HEK293 (cell line): Measurements from ENCODE around the gene NEU1.
A peak's percentile ranks its signal among the peaks of the same experiment; 100 is the strongest.
"Not testable (repeated sequence)": the region's sequence is repeated elsewhere in the genome, so short reads cannot be mapped to it uniquely, and the experiment has no call there.

ENCODE experiments used
- CTCF ChIA-PET: fragments of 350-600 bp; formaldehyde crosslinking; extraction: SDS; loops from one replicate; lab custom pipeline; 2021; ENCODE audit warnings: antibody characterized with exemption; lab: Yijun Ruan, JAX
- POLR2A ChIA-PET: fragments of 300-600 bp; formaldehyde crosslinking; extraction: SDS; loops from one replicate; lab custom pipeline; 2020; ENCODE audit warnings: antibody characterized with exemption, inconsistent platforms; lab: Yijun Ruan, JAX
- H3K27ac ChIP-seq: fragments of 200-500 bp; sonication (Bioruptor generic); 2 replicates; pipeline ENCODE4 v1.5.1; 2014; ENCODE audit warnings: low read depth, low read length, control low read depth, inconsistent platforms; ENCODE audit errors: extremely low read depth
- H3K36me3 ChIP-seq, 2 experiments: fragments of 200-500 bp in 1 of 2; sonication (Bioruptor generic) in 1 of 2; 1 replicate in 1 of 2; 2 replicates in 1 of 2; pipeline ENCODE4 v1.5.1; 2014 to 2017; ENCODE audit warnings: inconsistent platforms in 2 of 2, low read length in 2 of 2; ENCODE audit not compliant: control insufficient read depth in 2 of 2, insufficient read depth in 1 of 2
- H3K4me1 ChIP-seq: fragments of 200-500 bp; sonication (Bioruptor generic); 2 replicates; pipeline ENCODE4 v1.5.1; 2014; ENCODE audit warnings: mild to moderate bottlenecking, low read length, inconsistent platforms; ENCODE audit not compliant: control insufficient read depth, insufficient read depth
- H3K4me3 ChIP-seq: 2 replicates; pipeline ENCODE4 v1.5.1; 2011; ENCODE audit warnings: low read depth, mild to moderate bottlenecking, control low read depth, low read length, moderate library complexity
- H3K9me3 ChIP-seq: fragments of 200-500 bp; sonication (Bioruptor generic); 2 replicates; pipeline ENCODE4 v1.5.1; 2014; ENCODE audit warnings: low read depth, low read length, inconsistent platforms; ENCODE audit not compliant: control insufficient read depth, insufficient read depth
- GLI2 ChIP-seq: fragments of 450-650 bp; formaldehyde crosslinking; IDR thresholded peaks from 2 replicates; pipeline ENCODE4; 2017; ENCODE audit warnings: missing biosample characterization, missing genetic modification characterization, low read depth, borderline replicate concordance
- HOXC10 ChIP-seq: sonication (generic); formaldehyde crosslinking; IDR thresholded peaks from 2 replicates; pipeline ENCODE4 v1.8.1; 2023; ENCODE audit warnings: mild to moderate bottlenecking, missing genetic modification reagents
- KLF1 ChIP-seq: fragments of 450-650 bp; formaldehyde crosslinking; IDR thresholded peaks from 2 replicates; pipeline ENCODE4 v1.5.1; 2016; ENCODE audit warnings: missing biosample characterization, missing genetic modification characterization
- OSR2 ChIP-seq: fragments of 450-650 bp; formaldehyde crosslinking; IDR thresholded peaks from 2 replicates; pipeline ENCODE4 v1.5.1; 2016; ENCODE audit warnings: missing biosample characterization, missing genetic modification characterization
- OVOL3 ChIP-seq: fragments of 450-650 bp; formaldehyde crosslinking; IDR thresholded peaks from 2 replicates; pipeline ENCODE4 v1.5.1; 2016; ENCODE audit warnings: missing biosample characterization, missing genetic modification characterization
- SCRT1 ChIP-seq: fragments of 450-650 bp; formaldehyde crosslinking; IDR thresholded peaks from 2 replicates; pipeline ENCODE4 v1.5.1; 2016; ENCODE audit warnings: missing biosample characterization, missing genetic modification characterization, borderline replicate concordance
- ZIC2 ChIP-seq: fragments of 450-650 bp; formaldehyde crosslinking; IDR thresholded peaks from 2 replicates; pipeline ENCODE4 v1.5.1; 2016; ENCODE audit warnings: missing biosample characterization, missing genetic modification characterization
- ZNF121 ChIP-seq: fragments of 450-650 bp; formaldehyde crosslinking; IDR thresholded peaks from 2 replicates; pipeline ENCODE4 v1.5.1; 2016; ENCODE audit warnings: missing biosample characterization, missing genetic modification characterization
- ZNF132 ChIP-seq: fragments of 450-650 bp; formaldehyde crosslinking; IDR thresholded peaks from 2 replicates; pipeline ENCODE4 v1.5.1; 2017; ENCODE audit warnings: missing biosample characterization, missing genetic modification characterization, borderline replicate concordance
- ZNF138 ChIP-seq: fragments of 450-650 bp; formaldehyde crosslinking; IDR thresholded peaks from 2 replicates; pipeline ENCODE4 v1.5.1; 2016; ENCODE audit warnings: missing biosample characterization, missing genetic modification characterization, borderline replicate concordance
- ZNF37A ChIP-seq: fragments of 450-650 bp; IDR thresholded peaks from 2 replicates; pipeline ENCODE4 v1.5.1; 2018; ENCODE audit warnings: missing biosample characterization, missing genetic modification characterization
- ZNF416 ChIP-seq: fragments of 450-650 bp; formaldehyde crosslinking; IDR thresholded peaks from 2 replicates; pipeline ENCODE4 v1.5.1; 2016; ENCODE audit warnings: missing biosample characterization, missing genetic modification characterization
- ZNF501 ChIP-seq: fragments of 450-650 bp; formaldehyde crosslinking; IDR thresholded peaks from 2 replicates; pipeline ENCODE4 v1.5.1; 2016; ENCODE audit warnings: missing biosample characterization, missing genetic modification characterization
- ZNF514 ChIP-seq: fragments of 450-650 bp; formaldehyde crosslinking; IDR thresholded peaks from 2 replicates; pipeline ENCODE4 v1.5.1; 2016; ENCODE audit warnings: missing biosample characterization, missing genetic modification characterization
- ZNF558 ChIP-seq: fragments of 450-650 bp; formaldehyde crosslinking; IDR thresholded peaks from 2 replicates; pipeline ENCODE4 v1.5.1; 2016; ENCODE audit warnings: missing biosample characterization, missing genetic modification characterization
- ZNF76 ChIP-seq: fragments of 450-650 bp; formaldehyde crosslinking; IDR thresholded peaks from 2 replicates; pipeline ENCODE4; 2016; ENCODE audit warnings: low read depth, missing biosample characterization, missing genetic modification characterization, borderline replicate concordance
- ZNF776 ChIP-seq: fragments of 450-650 bp; formaldehyde crosslinking; IDR thresholded peaks from 2 replicates; pipeline ENCODE4 v1.5.0; 2017; ENCODE audit warnings: missing biosample characterization, missing genetic modification characterization, borderline replicate concordance
- TF ChIP-seq, protein P1 (sequence below): fragments of 450-650 bp; formaldehyde crosslinking; IDR thresholded peaks from 2 replicates; pipeline ENCODE4 v1.5.1; 2016; ENCODE audit warnings: missing biosample characterization, missing genetic modification characterization, borderline replicate concordance
- TF ChIP-seq, protein P2 (sequence below): fragments of 450-650 bp; formaldehyde crosslinking; IDR thresholded peaks from 2 replicates; pipeline ENCODE4 v1.5.1; 2016; ENCODE audit warnings: missing biosample characterization, missing genetic modification characterization
- TF ChIP-seq, protein P3 (sequence below): fragments of 450-650 bp; formaldehyde crosslinking; IDR thresholded peaks from 2 replicates; pipeline ENCODE4 v1.5.1; 2016; ENCODE audit warnings: missing biosample characterization, missing genetic modification characterization

The NEU1 gene

DNA sequence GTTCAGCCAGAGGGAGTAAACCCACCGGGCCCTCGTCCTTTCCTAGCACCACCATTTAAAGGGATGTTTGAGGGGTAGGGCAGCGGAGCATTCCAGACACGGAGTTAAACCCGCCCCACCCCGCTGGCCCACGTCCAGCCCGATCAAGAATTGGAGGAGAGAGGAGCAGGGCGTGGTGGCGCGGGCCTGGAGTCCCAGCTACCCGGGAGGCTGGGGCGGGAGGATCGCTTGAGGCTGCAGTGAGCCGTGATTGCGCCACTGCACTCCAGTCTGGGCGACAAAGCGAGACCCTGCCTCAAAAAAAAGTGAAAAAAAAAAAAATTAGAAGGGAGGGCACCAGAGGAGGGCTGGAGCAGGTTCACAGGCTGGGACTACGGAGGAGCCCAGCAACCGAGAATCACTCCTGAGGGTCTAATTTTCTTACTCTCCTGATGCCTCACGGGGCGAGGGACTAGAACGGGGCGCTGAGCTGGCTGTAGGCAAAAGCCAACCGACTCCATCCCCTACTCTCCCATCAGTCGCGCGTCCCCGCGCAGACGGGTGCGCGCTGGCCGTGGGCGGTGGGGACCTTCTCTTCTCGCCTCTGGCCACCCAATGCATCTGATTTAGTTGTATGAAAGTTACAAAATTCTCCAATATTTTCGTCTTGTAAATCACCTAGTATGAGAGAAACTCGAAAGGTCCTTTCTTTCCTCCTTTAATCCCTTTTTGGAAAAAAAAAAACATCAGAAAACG is 41.2 kb downstream of the NEU1 start (continued):
- TF ChIP-seq, protein P1, sequence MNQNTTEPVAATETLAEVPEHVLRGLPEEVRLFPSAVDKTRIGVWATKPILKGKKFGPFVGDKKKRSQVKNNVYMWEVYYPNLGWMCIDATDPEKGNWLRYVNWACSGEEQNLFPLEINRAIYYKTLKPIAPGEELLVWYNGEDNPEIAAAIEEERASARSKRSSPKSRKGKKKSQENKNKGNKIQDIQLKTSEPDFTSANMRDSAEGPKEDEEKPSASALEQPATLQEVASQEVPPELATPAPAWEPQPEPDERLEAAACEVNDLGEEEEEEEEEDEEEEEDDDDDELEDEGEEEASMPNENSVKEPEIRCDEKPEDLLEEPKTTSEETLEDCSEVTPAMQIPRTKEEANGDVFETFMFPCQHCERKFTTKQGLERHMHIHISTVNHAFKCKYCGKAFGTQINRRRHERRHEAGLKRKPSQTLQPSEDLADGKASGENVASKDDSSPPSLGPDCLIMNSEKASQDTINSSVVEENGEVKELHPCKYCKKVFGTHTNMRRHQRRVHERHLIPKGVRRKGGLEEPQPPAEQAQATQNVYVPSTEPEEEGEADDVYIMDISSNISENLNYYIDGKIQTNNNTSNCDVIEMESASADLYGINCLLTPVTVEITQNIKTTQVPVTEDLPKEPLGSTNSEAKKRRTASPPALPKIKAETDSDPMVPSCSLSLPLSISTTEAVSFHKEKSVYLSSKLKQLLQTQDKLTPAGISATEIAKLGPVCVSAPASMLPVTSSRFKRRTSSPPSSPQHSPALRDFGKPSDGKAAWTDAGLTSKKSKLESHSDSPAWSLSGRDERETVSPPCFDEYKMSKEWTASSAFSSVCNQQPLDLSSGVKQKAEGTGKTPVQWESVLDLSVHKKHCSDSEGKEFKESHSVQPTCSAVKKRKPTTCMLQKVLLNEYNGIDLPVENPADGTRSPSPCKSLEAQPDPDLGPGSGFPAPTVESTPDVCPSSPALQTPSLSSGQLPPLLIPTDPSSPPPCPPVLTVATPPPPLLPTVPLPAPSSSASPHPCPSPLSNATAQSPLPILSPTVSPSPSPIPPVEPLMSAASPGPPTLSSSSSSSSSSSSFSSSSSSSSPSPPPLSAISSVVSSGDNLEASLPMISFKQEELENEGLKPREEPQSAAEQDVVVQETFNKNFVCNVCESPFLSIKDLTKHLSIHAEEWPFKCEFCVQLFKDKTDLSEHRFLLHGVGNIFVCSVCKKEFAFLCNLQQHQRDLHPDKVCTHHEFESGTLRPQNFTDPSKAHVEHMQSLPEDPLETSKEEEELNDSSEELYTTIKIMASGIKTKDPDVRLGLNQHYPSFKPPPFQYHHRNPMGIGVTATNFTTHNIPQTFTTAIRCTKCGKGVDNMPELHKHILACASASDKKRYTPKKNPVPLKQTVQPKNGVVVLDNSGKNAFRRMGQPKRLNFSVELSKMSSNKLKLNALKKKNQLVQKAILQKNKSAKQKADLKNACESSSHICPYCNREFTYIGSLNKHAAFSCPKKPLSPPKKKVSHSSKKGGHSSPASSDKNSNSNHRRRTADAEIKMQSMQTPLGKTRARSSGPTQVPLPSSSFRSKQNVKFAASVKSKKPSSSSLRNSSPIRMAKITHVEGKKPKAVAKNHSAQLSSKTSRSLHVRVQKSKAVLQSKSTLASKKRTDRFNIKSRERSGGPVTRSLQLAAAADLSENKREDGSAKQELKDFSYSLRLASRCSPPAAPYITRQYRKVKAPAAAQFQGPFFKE (tag by site-specific recombination), result no peak
- no peak for TF ChIP-seq ZNF558 (tag by site-specific recombination)
- 0 out of 2 replicates have a peak, but pooled peaks have one; percentile 63 for TF ChIP-seq HOXC10
- no peak for TF ChIP-seq SCRT1 (tag by site-specific recombination)
- TF ChIP-seq ZNF416 (tag by site-specific recombination), result no peak
- TF ChIP-seq ZNF138, result no peak
- TF ChIP-seq ZNF76 (tag by site-specific recombination), result no peak
- no peak for TF ChIP-seq ZNF514 (tag by site-specific recombination)
- TF ChIP-seq ZNF501 (tag by site-specific recombination), result no peak
- no peak for TF ChIP-seq ZIC2 (tag by site-specific recombination)
- TF ChIP-seq OVOL3 (tag by site-specific recombination), result no peak
- TF ChIP-seq, all 188 proteins: peak for 5

DNA sequence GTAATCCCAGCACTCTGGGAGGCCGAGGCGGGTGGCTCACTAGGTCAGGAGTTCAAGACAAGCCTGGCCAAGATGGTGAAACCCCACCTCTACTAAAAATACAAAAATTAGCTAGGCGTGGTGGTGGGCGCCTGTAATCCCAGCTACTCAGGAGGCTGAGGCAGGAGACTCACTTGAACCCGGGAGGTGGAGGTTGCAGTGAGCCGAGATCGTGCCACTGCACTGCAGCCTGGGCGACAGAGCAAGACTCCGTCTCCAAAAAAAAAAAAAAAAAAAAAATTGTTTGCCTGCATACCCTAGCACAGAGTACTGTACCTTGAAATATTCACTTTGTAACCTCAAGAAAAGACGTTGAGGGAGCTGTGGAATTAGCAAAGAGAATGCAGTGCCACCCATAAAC is 42.2 kb downstream of the NEU1 start:
- H3K9me3 ChIP-seq, H3K4me3 ChIP-seq, H3K27ac ChIP-seq, H3K4me1 ChIP-seq: not testable (repeated sequence)
- ChIA-PET CTCF (interaction anchor here (0.7 to 1.4 kb wide), 4 partner anchors 14 to 139 kb away, joined by 3 to 4 read pairs (median 3); partner anchors contain the start of genes LSM2, LY6G5C and VARS1), POLR2A (interaction anchor here (0.5 to 1.5 kb wide), 6 partner anchors 14 to 130 kb away, joined by 3 to 7 read pairs (median 4); partner anchors contain the start of genes LSM2 and NEU1)
- peaks cover 0 to 25% of the 10 kb centered on the region in 2 experiments; a peak in 1 of 3 replicates for H3K36me3 ChIP-seq
- TF ChIP-seq KLF1 (tag by site-specific recombination), result peak; percentile 9; the same call in 1 of the 2 replicates
- TF ChIP-seq, protein P2, sequence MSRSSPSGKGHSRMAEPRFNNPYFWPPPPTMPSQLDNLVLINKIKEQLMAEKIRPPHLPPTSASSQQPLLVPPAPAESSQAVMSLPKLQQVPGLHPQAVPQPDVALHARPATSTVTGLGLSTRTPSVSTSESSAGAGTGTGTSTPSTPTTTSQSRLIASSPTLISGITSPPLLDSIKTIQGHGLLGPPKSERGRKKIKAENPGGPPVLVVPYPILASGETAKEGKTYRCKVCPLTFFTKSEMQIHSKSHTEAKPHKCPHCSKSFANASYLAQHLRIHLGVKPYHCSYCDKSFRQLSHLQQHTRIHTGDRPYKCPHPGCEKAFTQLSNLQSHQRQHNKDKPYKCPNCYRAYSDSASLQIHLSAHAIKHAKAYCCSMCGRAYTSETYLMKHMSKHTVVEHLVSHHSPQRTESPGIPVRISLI (tag by site-specific recombination), result peak; percentile 57; the same call in 1 of the 2 replicates

DNA sequence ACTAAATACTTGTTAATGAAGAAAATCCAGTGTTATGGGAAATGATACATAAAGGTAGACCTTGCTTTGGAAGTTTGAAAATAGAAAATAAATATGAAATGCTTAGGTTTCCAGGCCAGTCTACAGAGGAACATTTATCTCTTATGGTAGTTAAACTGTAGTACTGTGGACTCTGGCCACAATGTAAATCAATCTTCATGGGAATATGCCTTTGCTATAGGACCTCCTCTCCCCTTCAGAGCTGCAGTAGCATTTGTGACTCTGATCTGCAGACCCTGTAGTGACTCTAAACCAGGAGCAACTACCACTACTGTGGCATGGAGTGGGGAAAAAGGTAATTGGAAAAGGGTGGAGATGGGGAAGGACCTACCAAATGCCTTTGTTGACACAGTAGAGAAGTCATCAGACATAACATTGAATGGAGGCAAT is 42.7 kb downstream of the NEU1 start:
- no peak overlapping the region; the same call in 1 of the 2 replicates for H3K27ac ChIP-seq
- H3K36me3 ChIP-seq, result peaks cover 0 to 25% of the 10 kb centered on the region in 2 experiments; a peak in 1 of 3 replicates
- ChIA-PET POLR2A (interaction anchor here (0.5 to 1.5 kb wide), 7 partner anchors 10 to 146 kb away, joined by 3 to 7 read pairs (median 4); partner anchors contain the start of genes LSM2 and NEU1), CTCF (interaction anchor here (1.0 to 1.4 kb wide), 3 partner anchors 13 to 139 kb away, joined by 3 to 4 read pairs (median 3); partner anchors contain the start of genes LSM2, LY6G5C and VARS1)
- no peak overlapping the region for H3K4me3 ChIP-seq
- H3K4me1 ChIP-seq, result no peaks in the 10 kb centered on the region; the same call in 1 of the 2 replicates
- no peaks in the 10 kb centered on the region for H3K9me3 ChIP-seq
- TF ChIP-seq ZNF132 (no peak), GLI2 (no peak), ZNF121 (tag by site-specific recombination) (no peak), ZNF37A (tag by site-specific recombination) (no peak), OSR2 (tag by site-specific recombination) (peak; percentile 59), ZNF776 (tag by site-specific recombination) (no peak)
- TF ChIP-seq, protein P3, sequence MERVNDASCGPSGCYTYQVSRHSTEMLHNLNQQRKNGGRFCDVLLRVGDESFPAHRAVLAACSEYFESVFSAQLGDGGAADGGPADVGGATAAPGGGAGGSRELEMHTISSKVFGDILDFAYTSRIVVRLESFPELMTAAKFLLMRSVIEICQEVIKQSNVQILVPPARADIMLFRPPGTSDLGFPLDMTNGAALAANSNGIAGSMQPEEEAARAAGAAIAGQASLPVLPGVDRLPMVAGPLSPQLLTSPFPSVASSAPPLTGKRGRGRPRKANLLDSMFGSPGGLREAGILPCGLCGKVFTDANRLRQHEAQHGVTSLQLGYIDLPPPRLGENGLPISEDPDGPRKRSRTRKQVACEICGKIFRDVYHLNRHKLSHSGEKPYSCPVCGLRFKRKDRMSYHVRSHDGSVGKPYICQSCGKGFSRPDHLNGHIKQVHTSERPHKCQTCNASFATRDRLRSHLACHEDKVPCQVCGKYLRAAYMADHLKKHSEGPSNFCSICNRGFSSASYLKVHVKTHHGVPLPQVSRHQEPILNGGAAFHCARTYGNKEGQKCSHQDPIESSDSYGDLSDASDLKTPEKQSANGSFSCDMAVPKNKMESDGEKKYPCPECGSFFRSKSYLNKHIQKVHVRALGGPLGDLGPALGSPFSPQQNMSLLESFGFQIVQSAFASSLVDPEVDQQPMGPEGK (tag by site-specific recombination), result no peak
